KMS-11 (cell line): ENCODE data around the gene JMJD6.

Source experiments
- H2AFZ ChIP-seq: fragments of 200-600 bp; sonication (generic); 2 replicates; pipeline ENCODE4 v1.6.1; 2016; ENCODE audit warnings: antibody characterized with exemption, mixed run types, low read depth
- H3K27ac ChIP-seq: fragments of 200-600 bp; sonication (generic); 2 replicates; pipeline ENCODE4 v1.6.1; 2016; ENCODE audit warnings: mild to moderate bottlenecking, mixed run types
- H3K27me3 ChIP-seq: fragments of 200-600 bp; sonication (generic); 2 replicates; pipeline ENCODE4 v1.6.1; 2017; ENCODE audit warnings: mild to moderate bottlenecking, low read depth, mixed run types, moderate library complexity; ENCODE audit not compliant: insufficient read depth
- H3K36me3 ChIP-seq: fragments of 200-600 bp; sonication (generic); 2 replicates; pipeline ENCODE4 v1.6.1; 2017; ENCODE audit warnings: mild to moderate bottlenecking, mixed run types; ENCODE audit not compliant: insufficient read depth
- H3K4me1 ChIP-seq: fragments of 200-600 bp; sonication (generic); 2 replicates; pipeline ENCODE4 v1.6.1; 2016; ENCODE audit warnings: mild to moderate bottlenecking, low read depth, mixed run types; ENCODE audit not compliant: poor library complexity, severe bottlenecking
- H3K4me2 ChIP-seq: fragments of 200-600 bp; sonication (generic); 2 replicates; pipeline ENCODE4 v1.7.0; 2016; ENCODE audit warnings: mild to moderate bottlenecking, mixed run types
- H3K4me3 ChIP-seq: fragments of 200-600 bp; sonication (generic); IDR thresholded peaks from 2 replicates; pipeline ENCODE4 v1.6.1; 2017; ENCODE audit warnings: low read depth, low read length, mixed read lengths; ENCODE audit not compliant: insufficient read depth
- H3K79me2 ChIP-seq: fragments of 200-600 bp; sonication (generic); 2 replicates; pipeline ENCODE4 v1.6.1; 2016; ENCODE audit warnings: low read depth, mixed run types; ENCODE audit not compliant: insufficient read depth
- H3K9ac ChIP-seq: fragments of 200-600 bp; sonication (generic); 2 replicates; pipeline ENCODE4 v1.6.1; 2016; ENCODE audit warnings: mild to moderate bottlenecking, mixed run types
- H4K20me1 ChIP-seq: fragments of 200-600 bp; sonication (generic); 2 replicates; pipeline ENCODE4 v1.6.1; 2016; ENCODE audit warnings: mild to moderate bottlenecking, mixed run types; ENCODE audit not compliant: insufficient read depth
- CTCF ChIP-seq: fragments of 200-600 bp; sonication (generic); conservative IDR thresholded peaks from 2 replicates; pipeline ENCODE4 v1.6.1; 2017; ENCODE audit warnings: low read depth, mild to moderate bottlenecking, antibody characterized with exemption, low read length, moderate library complexity, mixed read lengths

The JMJD6 gene

GRCh38 chr17:76697702-76698465 is 28.5 kb downstream of the JMJD6 start:
- peaks cover 24% of the 10 kb centered on the region for H3K4me1 ChIP-seq
- no peak overlapping the region for H2AFZ ChIP-seq
- no peak overlapping the region for H3K4me3 ChIP-seq
- H3K4me2 ChIP-seq, result no peak overlapping the region
- no peaks in the 10 kb centered on the region for H3K79me2 ChIP-seq
- H4K20me1 ChIP-seq, result no peaks in the 10 kb centered on the region
- TF ChIP-seq CTCF, result no peak
- H3K9ac ChIP-seq, result no peak overlapping the region
- no peak overlapping the region for H3K27ac ChIP-seq
- no peaks in the 10 kb centered on the region for H3K27me3 ChIP-seq
- no peaks in the 10 kb centered on the region for H3K36me3 ChIP-seq

GRCh38 chr17:76696763-76697701 is 29.4 kb downstream of the JMJD6 start:
- no peak for TF ChIP-seq CTCF
- Histone ChIP-seq H3K4me1 (peaks cover 24% of the 10 kb centered on the region), H3K4me2 (no peak overlapping the region), H3K27me3 (no peaks in the 10 kb centered on the region), H3K36me3 (no peaks in the 10 kb centered on the region), H4K20me1 (no peaks in the 10 kb centered on the region), H2AFZ (no peak overlapping the region), H3K9ac (no peak overlapping the region), H3K79me2 (no peaks in the 10 kb centered on the region), H3K4me3 (no peak overlapping the region), H3K27ac (no peak overlapping the region)

- no peaks in the 10 kb centered on the region for H4K20me1 ChIP-seq
- H3K36me3 ChIP-seq, result no peaks in the 10 kb centered on the region
- peak overlapping the region; percentile 9 for H3K4me2 ChIP-seq
- H3K27ac ChIP-seq, result no peak overlapping the region
- no peaks in the 10 kb centered on the region for H3K27me3 ChIP-seq
- peaks cover 24% of the 10 kb centered on the region for H3K4me1 ChIP-seq
- H3K4me3 ChIP-seq, result no peak overlapping the region
- no peak overlapping the region for H2AFZ ChIP-seq
- no peaks in the 10 kb centered on the region for H3K79me2 ChIP-seq
- H3K9ac ChIP-seq, result no peak overlapping the region
- no peak for TF ChIP-seq CTCF
These were observed 31.2 kb downstream of the JMJD6 start for GRCh38 chr17:76695059-76695831.

- Histone ChIP-seq H3K4me1 (peaks cover 24% of the 10 kb centered on the region), H2AFZ (no peak overlapping the region), H3K27ac (no peak overlapping the region), H3K9ac (no peak overlapping the region), H3K79me2 (no peaks in the 10 kb centered on the region), H3K27me3 (no peaks in the 10 kb centered on the region), H4K20me1 (no peaks in the 10 kb centered on the region), H3K4me3 (no peak overlapping the region), H3K4me2 (no peak overlapping the region), H3K36me3 (no peaks in the 10 kb centered on the region)
- TF ChIP-seq CTCF, result no peak
These were observed 34.8 kb downstream of the JMJD6 start for GRCh38 chr17:76691379-76692191.
